HG03039 (cell line): ENCODE data around the gene CSH1.
"Not testable (repeated sequence)": the region's sequence is repeated elsewhere in the genome, so short reads cannot be mapped to it uniquely, and the experiment has no call there.

Experiments
- ATAC-seq: cut with Tn5 transposase; IDR thresholded peaks from one replicate; pipeline ENCODE4 v1.9.1; 2021; ENCODE audit warnings: mild to moderate bottlenecking, moderate library complexity; ENCODE audit not compliant: unreplicated experiment

Gene CSH1

DNA sequence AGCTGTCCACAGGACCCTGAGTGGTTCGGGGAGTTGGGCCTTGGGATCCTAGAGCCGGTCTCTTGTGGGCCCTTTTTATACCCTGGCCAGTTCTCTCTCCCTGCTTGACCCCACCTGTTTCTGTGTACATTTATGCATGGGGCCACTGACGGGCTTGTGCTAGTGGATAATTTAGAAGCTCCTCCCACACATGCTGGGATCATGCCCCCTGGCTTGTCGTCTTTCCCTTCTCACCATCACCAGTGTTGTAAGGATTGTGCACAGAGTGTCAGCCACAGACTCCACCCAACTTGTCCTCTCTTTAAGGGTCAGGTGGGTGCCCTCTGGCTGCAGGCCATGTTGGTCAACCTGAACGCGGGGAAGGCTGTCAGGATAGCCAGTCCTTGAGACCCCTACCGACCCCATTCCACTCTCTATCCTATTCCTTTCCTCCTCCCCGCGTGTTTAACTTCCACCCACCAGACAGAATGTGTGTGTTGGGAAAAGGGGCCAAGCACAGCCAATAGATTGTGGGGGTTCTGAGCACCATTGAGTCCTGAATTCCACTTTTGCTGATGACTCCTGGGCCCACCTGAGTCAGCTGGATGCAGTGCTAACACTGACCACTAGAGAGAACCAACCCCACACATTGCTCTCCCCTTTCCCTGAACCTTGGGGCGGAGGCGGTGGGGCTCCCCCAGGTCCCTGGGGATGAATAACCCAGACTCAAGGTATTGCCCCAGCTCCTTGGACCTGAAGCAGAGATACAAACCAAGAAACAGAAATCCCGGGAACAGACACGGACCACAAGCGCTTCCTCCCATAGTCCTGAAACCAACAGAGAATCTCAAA is at the start of gene CSH1:
Gene CSH1 (minus strand): TSS at position 51 of the 831 bp plus-strand sequence. CDS start 63 bp downstream, outside the sequence.
- not testable (repeated sequence) for ATAC-seq

DNA sequence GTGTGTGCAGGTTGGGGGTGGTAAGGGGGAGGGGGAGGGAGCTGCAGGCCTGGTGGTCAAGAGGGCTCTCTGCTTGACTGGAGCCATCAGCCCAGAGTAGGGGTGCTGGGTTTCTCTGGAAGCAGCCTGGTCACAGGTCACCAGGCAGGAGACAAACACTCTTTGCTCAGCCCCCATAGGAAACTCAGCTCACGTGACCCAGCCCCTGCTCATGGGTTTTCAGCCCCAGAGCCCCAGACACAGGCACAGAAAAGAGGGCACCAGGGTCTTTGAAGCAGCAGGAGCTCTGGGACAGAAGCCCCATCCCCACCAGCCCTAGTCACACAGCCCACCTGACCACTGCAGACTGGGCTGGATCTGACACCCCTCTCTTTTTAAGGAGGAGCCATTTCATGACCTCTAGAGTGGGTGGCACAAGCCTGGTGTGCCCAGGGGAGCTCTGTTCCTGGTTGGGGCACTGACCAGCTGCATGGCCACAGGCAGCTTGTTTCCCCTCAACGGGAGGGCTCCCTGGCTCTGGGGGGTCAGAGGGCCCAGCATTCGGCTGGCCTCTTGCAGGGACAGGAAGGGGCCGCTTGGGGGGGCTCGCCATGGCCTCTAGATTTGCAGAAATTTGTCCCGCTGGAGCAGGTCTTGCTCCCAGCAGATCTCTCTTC is 49.5 kb upstream of the CSH1 start:
- no peak for ATAC-seq

DNA sequence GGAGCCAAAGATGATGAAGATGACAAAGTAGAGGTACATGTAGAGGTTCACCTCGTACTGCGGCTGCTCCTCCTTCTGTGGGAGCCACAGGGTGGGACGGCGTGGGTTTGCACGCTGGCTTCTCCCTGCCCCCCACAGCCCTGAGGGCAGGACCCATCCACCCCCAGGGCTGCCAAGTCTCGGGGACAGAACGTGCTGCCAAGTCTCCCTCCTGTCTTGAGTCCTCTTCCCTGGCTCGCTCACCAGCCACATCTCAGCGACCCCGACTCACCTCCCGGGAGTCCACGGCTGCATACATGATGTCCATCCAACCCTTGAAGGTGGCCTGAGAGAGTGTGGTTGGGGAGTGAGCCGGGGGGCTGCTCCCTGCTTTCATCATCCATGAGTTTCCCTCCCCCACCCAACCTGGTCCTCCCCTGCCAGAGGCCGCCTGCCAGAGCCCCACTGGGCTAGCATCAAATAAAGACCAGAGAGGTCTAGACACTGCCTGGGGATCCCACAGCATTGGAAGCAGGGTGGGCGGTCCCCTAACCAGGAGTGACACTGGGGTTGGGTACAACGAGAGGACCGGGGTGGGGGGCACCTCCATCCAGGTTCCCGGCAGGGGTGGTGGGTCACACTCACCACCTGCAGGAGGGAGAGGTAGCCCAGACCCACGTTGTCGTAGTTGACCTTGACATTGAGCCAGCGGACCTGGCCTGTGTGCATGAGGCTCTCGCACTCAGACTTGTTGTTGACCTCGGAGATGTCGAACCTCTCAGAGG is 48.5 kb upstream of the CSH1 start:
- ATAC-seq: no peak

DNA sequence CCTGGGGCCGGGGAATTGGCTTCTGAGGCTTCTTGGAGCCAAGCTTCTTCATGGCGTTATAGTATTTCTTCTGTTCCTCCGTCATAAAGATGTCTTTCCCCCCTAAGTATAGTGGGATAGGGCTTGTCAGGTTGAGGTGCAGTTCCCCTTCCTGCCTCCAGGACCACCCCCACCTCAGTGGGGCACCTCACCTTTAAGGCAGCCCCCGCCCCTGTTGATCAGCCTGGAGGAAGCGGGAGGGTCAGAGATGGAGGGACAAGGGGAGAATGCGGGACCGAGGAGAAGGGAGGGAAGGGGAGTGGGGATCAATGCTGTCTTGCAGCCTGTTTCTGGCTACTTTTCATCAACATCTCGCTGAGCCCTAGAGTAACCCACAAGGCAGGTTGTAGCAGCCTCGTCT is 47.4 kb upstream of the CSH1 start:
- no peak for ATAC-seq

DNA sequence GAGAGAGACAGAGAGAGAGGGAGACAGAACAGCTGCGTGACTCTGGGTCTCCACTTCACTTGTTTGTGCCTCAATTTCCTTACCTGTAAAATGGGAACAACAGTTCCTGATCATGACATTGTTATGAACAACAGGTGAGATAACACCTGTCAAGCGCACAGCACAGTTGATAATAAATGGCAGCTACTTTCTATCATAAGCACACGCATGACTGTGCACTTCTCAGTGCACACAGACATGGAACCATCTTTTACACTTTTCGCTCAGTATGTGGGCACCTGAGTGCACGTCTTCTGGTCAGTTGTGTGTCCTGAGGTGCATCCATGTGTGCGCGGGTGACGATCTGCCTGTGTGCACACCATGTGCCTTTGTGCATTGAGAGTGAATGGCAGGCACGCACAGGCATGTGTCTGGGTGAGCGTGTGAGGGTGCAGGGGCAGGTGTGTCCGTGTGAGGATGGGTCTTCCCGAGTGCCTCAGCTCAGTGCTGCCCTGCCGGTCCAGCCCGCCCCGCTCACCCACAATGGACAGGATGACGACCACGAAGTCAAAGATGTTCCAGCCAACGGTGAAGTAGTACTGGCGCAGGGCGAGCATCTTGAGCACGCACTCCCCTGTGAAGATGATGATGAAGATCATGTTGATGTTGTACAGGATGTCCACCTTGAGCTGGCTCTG is 46.1 kb upstream of the CSH1 start:
- ATAC-seq: no peak

DNA sequence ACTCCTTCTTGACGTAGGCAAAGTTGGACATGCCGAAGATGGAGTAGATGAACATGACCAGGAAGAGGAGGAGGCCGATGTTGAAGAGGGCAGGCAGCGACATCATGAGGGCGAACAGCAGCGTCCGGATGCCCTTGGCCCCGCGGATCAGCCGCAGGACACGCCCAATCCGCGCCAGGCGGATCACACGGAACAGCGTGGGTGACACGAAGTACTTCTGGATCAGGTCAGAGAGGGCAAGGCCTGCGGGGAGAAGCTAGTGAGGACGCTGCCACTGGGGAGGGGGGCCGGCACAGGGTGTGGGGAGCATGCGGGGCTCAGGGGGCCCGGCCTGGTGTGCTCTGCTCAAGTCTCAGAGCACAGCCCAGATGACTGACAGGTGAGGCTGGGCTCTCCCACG is 45.4 kb upstream of the CSH1 start:
- ATAC-seq: no peak

DNA sequence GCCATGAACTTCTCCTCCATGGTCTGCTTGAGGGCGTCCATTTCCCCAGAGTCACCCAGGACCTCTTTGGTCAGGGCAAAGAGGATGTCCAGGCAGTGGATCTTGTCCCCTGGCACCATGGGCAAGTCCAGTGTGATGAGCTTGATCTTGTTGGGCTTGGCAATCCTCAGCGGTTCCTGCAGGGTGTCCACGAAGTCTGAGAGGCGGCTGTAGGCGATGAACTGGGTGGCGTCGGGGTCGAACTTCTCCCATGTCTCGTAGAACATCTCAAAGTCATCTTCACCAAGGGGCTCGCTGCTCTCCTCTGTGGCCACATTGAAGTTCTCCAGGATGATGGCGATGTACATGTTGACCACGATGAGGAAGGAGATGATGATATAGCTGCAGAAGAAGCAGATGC is 44.8 kb upstream of the CSH1 start:
- ATAC-seq: no peak

DNA sequence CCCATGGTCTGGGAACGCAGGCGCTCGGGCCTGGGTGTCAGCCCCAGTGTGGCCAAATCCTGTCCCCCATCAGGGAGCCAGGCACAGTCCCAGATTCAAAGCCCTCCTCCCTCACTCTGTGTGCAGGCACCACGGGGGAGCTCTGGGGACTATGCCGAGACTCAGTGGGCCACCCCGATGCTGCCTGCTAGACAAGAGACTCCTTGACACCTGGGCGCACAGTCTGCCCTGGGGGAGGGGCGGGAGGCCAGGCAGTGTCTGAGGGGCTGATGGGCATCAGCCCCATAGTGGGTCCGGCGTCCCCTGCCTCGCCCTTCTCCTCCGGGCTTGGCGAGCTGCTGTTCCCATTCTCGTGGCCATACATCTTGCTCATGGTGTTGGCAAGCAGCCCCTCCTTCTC is 44.2 kb upstream of the CSH1 start:
- ATAC-seq: no peak

DNA sequence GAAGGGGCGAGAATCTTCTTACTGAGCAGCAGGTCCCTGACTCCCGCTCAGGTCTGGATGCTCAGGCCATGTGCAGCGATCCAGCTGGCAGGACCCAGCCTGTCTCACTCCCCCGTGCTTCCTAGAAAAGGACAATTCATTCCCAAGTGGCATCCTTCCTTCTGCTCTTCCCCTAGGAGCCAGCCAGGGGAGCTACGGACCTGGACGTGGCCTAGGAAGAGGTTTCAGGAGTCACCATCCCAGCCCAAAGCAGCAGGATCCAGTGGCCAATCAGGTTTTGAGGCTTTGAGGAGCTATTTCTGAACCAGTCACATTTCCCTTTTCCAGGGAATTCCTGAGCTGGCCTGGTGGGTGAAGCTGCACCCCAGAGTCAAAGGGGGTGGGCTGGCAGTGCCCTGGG is 43.5 kb upstream of the CSH1 start:
- no peak for ATAC-seq

DNA sequence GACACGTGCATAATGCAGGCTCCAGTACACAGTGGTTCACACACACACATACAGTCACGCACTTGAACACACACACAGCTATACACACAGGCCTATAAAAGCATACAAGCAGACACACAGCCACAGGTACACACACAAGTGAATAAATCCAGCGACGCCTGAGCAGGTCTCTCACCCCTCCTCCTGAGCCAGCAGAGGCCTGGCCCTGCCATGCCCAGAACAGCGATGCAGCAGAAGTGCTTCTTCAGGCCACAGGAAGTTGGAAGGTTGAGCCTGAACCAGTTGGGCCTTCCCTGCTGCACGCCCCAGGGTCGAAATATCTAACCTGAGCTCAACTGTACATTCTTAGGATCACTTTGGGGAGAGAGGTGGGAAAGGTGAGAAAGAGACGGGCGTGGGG is 43.0 kb upstream of the CSH1 start:
- ATAC-seq: no peak

DNA sequence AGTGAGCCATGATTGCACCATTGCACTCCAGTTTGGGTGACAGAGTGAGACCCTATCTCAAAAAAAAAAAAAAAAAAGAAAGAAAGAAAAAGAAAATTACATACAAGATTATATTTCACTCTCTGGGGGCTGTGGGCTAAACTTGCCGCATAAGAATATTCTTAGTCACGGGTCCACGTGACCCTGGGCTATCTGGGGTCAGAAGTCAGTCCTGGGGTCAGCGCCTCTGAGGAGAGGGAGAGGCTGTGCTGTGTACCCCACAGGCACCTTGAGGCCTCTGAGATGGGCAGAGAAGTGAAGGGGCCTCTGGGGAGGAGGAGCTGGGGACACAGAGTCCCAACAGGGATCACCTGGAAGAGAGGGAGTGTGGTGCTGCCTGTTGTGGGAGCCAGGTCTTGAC is 41.5 kb upstream of the CSH1 start:
- no peak for ATAC-seq

DNA sequence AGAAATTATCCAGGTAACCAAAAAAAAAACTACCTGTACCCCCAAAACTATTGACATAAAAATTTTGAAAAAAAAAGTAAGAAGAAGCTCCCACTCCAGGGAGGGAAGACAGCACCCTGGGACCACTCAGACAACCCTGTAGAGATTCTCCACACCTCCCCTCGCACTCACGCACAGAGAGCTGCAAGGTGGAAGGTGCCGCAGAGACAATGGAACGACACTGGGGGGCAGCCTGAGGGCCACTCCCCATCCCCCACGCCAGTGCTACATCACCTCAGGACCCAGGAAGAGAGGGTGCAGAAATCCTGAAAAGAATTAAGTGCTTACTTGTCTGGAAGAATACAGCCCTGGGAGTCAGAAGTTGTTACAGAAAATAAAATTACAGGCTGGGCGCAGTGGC is 40.9 kb upstream of the CSH1 start:
- no peak for ATAC-seq

DNA sequence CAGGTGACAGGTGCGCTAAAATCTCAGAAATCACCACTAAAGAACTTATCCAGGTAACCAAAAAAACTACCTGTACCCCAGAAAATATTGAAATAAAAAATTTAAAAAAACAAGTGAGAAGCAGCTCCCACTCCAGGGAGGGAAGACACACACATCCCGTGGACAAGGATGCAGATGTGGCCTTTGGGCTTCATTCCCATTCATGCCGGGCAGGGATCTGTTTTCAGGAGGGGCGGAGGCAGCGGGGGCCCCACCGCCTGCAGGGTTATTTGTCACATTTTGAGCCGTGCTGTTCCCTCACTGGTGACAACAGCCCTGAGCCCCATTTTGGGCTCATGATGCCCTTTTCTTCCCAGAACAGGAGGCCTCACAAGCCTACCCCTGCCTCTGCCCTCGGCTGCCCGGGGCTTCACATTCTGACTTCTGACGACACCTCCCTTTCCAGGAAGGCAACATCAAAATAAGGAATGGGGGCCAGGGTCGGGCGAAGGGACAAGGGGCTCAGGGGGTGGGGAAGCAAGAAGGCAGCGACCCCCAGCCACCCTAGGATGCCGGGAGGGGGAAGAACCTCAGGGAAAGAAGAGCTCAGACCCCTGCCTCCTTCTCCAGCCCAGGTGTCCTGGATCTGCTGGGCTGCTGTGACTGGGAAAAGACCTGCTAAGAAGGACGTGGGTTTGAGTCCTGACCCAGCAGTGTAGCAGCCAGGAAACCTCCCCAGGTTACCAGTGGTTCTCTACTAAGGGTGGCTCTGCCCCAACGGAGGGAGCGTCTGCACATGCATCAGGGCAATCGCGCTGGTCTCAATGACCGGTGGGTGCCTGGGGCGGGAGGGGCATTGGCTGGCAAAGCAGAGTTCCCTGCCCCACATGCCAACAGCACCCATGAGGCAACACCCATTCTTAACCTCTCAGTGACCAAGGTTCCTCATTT is 38.1 kb upstream of the CSH1 start:
- ATAC-seq: no peak

DNA sequence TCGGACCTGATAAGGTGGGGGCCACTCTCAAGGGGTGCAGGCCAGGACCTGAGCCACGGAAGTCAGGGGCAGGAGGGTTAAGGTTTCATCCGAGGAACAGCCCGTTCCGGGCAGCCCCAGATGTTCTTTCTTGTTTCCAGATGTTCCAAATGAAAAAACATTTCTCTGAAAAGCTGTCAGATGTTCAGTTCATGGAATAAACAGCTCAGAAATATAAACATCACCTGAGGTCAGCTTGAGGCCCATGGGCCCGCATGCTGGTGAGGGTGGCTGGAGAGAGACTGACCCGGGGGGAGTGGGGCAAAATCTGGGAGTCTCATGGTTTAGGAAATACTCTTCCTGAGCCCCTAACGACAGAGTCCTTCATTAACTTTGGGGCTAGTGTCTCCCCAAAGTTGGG is 37.2 kb upstream of the CSH1 start:
- no peak for ATAC-seq

DNA sequence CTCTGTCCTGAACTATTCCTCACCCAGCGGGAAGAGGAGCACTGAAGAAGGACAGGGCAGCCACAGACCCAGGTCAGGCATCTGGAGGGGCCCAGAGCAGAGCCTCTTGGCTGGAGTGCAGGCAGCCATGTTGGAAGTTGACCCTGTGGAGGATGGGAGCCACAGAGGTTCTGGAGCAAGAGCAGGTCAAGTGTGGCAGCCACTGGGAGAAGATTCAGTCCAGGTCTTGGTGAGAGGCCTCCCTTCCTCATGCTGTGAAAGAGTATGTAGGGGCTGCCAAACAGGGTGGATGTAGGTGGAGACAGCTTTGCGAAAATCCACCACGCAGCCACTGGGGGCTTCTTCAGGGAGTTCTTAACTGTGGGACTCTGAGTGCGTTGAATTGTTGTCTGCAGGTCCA is 36.3 kb upstream of the CSH1 start:
- ATAC-seq: peak; percentile 11

DNA sequence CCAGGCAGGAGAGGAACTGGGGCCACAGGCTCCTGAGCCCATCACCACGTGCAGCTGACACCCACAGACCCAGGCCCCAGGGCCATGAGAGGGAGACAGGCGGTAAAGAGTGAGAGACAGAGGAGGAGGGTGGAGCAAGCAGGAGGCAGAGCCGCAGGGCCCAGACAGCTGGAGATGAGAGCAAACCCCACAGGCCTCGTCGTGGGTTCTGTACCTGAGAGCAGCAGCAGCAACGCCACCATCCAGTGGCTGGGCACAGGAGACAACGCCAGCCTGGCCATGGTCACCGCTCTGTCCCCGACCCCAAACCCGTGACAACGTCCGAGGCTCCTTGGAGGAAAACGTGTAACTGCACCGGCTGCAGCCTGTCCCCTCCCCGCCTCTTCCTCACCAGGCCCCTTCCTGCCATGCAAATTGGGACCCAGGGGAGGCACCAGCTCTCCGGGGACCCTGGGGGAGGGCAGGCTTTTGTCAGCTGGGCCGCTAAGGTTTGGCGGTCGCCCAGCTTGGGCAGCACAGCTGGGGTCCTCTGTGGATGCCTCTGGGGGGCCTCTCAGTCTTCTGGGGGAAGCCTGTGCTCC is 35.7 kb upstream of the CSH1 start, which contains the start of gene CD79B:
Gene CD79B (minus strand): TSS at position 351 of the 581 bp plus-strand sequence. CDS start 70 bp downstream, at position 281.
- peak; percentile 70 for ATAC-seq

DNA sequence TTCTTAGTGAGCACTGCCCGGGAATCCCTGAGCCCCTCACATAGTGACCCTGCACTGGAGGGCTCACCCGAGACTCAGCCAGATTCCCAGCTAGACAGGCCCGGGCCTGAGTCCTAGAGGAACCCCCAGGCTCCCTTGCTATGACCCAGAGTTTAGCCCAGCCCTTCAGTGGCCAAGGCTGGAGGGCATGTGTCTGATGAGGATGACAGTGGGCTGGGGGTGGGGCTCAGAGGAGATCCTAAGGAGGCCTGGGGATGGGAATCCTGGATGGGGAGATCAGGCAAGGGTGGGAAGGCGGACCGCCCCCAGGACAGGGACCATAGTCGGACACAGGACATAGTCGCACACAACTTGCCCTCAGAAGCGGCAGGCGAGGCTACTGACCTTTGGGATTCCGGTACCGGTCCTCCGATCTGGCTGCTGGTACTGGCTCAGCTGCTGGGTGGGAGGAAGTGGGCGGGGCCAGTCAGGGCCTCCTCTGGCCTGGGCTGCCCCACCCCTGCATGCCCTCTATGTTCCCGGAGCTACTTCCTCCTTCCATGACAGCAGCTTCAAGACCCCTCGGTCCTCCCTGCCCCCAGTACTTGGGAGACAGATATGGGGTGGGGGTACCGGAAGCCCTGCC is 34.7 kb upstream of the CSH1 start:
- ATAC-seq: no peak

DNA sequence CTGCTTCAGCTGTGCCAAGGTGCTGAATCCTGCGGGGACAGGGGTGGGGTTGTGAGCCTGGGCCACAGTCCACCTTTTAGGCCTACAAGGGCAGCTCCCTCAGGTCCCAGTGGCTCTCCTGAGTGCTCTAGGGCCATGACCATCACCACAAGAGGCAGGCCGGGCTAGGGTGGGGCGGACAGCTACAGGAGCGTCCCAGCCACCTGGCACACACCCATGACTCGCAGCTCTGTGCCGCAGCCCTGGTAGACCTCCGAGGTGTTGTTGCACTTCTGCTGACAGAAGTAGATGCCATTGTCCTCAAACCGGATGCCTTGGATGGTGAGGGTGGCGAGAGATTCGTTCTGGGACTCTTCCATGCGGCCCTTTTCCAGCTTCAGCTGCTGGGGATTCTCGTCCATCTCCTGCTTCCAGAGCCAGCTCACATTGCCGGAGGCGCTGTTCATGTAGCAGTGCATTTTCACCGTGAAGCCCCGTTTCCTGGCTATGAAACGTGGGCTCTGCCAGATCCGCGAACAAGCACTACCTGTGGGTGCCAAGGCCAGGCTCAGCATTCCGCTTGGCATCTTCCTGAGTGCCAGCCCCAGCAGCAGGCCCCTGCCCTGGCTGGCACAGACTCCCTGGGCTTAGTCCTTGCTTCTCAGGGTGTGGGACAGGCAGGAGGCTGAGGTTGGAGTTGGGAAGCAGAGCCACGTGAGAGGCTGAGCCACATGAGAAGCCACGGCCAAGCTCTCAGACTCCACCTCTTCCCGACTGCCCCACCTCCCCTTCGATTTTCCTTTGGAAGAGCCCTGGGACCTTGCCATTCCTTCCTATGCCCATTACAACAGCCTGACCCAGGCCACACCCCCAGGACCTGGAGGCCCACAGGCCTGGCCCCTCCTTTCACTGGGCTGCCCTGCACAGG is 33.7 kb upstream of the CSH1 start:
- ATAC-seq: no peak
